Measurements from ENCODE around the gene SLC37A3. TPM values are rescaled to one million over a fixed set of nuclear protein-coding genes. Genes with fewer than 3 reads are reported as not detected.
A peak's percentile ranks its signal among the peaks of the same experiment; 100 is the strongest.

SLC37A3 gene
- total RNA-seq, 2 donors from 2014 or later = 25.8 to 38.8 TPM

DNA sequence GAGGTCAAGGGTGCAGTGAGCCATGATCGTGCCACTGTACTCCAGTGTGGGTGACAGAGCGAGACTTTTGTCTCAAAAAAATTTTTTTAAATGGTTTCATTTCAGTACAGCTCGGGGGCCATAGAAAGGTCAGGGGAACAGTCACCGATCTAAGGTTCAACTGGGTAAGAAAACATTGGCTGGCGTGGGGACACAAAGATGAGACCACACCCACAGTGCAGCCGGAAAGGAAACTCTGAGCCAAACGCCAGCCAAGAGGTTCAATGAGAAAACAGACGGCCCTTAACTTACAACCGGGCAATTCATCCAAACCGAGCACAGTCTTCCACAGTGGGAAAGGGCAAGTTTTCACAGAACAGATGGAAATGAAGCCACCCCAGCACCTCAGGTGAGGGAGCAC, 65.1 kb downstream of the SLC37A3 start:
- H3K9me3 ChIP-seq = no peaks in the 10 kb centered on the region
- no peak for TF ChIP-seq POLR2AphosphoS5 (IDR thresholded peaks at IDR 0.05)
- TF ChIP-seq, protein P1, sequence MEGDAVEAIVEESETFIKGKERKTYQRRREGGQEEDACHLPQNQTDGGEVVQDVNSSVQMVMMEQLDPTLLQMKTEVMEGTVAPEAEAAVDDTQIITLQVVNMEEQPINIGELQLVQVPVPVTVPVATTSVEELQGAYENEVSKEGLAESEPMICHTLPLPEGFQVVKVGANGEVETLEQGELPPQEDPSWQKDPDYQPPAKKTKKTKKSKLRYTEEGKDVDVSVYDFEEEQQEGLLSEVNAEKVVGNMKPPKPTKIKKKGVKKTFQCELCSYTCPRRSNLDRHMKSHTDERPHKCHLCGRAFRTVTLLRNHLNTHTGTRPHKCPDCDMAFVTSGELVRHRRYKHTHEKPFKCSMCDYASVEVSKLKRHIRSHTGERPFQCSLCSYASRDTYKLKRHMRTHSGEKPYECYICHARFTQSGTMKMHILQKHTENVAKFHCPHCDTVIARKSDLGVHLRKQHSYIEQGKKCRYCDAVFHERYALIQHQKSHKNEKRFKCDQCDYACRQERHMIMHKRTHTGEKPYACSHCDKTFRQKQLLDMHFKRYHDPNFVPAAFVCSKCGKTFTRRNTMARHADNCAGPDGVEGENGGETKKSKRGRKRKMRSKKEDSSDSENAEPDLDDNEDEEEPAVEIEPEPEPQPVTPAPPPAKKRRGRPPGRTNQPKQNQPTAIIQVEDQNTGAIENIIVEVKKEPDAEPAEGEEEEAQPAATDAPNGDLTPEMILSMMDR (IDR thresholded peaks at IDR 0.05) = no peak
- H3K4me1 ChIP-seq (replicated peaks) = no peaks in the 10 kb centered on the region
- WGBS = 66% methylated on average over 10 of the region's 10 CpGs
- no peaks in the 10 kb centered on the region for H3K36me3 ChIP-seq
- H3K27me3 ChIP-seq (replicated peaks; ENCODE audit: insufficient read depth) = no peaks in the 10 kb centered on the region
- H3K27ac ChIP-seq = no peak overlapping the region
- no peak overlapping the region for H3K4me3 ChIP-seq
- intact Hi-C loops (cut with DNase I) = no loop called here
- DNase-seq (ENCODE audit: low spot score) = no peak

- intact Hi-C loops (cut with DNase I) = no loop called here
- H3K9me3 ChIP-seq = no peaks in the 10 kb centered on the region
- no peaks in the 10 kb centered on the region for H3K27me3 ChIP-seq (replicated peaks; ENCODE audit: insufficient read depth)
- 86% methylated on average over 3 of the region's 3 CpGs for WGBS
- TF ChIP-seq POLR2A (IDR thresholded peaks at IDR 0.05) = no peak
- TF ChIP-seq, protein P1 (IDR thresholded peaks at IDR 0.05) = no peak
- TF ChIP-seq POLR2AphosphoS5 (IDR thresholded peaks at IDR 0.05) = no peak
- no peak overlapping the region for H3K4me3 ChIP-seq
- no peak overlapping the region for H3K27ac ChIP-seq
- no peaks in the 10 kb centered on the region for H3K4me1 ChIP-seq (replicated peaks)
- no peaks in the 10 kb centered on the region for H3K36me3 ChIP-seq
- no peak for DNase-seq (ENCODE audit: low spot score)
These were observed 67.7 kb downstream of the SLC37A3 start for GRCh38 chr7:140330595-140330994.

GRCh38 chr7:140330128-140330527, 68.2 kb downstream of the SLC37A3 start:
- Histone ChIP-seq H3K9me3 (no peaks in the 10 kb centered on the region), H3K27me3 (replicated peaks; ENCODE audit: insufficient read depth) (no peaks in the 10 kb centered on the region), H3K4me3 (no peak overlapping the region), H3K36me3 (no peaks in the 10 kb centered on the region), H3K27ac (no peak overlapping the region), H3K4me1 (replicated peaks) (no peaks in the 10 kb centered on the region)
- intact Hi-C loops (cut with DNase I) = no loop called here
- TF ChIP-seq, protein P1 (IDR thresholded peaks at IDR 0.05) = no peak
- TF ChIP-seq POLR2AphosphoS5 (IDR thresholded peaks at IDR 0.05) (no peak), POLR2A (IDR thresholded peaks at IDR 0.05) (no peak)
- 43% methylated on average over 13 of the region's 13 CpGs for WGBS
- no peak for DNase-seq (ENCODE audit: low spot score)

DNA sequence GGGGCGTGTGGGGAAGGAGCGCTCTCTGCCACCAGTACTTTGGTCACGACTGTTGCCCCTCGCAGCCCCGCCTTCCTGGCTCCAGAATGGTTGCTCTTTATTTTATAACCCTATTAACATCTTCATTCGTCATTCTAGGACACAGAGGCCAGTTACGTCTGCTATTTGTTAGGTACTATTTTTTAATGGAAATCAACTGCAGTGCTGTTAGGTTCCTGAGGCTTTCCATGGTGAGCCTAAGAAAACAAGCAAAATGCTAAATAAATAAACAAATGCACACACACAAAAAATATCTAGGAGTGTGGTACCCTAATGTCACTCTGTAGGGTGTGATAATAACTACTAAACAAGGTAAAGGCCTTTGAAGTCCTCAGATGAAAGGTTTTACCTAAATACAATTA, 71.1 kb downstream of the SLC37A3 start:
- H3K27ac ChIP-seq = peak overlapping the region in 1 of 2 donors; percentile 71
- 12% methylated on average over 6 of the region's 7 CpGs for WGBS

More for the DNA sequence above, 71.1 kb downstream of the SLC37A3 start:
- Histone ChIP-seq H3K4me3 (no peak overlapping the region), H3K36me3 (no peaks in the 10 kb centered on the region), H3K4me1 (replicated peaks) (no peaks in the 10 kb centered on the region), H3K9me3 (no peaks in the 10 kb centered on the region), H3K27me3 (replicated peaks; ENCODE audit: insufficient read depth) (no peaks in the 10 kb centered on the region)
- intact Hi-C loops (cut with DNase I) = loop anchor here (10.0 kb wide), 1 partner anchor 322 kb away; no protein-coding TSS in a partner anchor
- TF ChIP-seq POLR2AphosphoS5 (IDR thresholded peaks at IDR 0.05) (peak; percentile 44), POLR2A (IDR thresholded peaks at IDR 0.05) (no peak)
- TF ChIP-seq, protein P1 (IDR thresholded peaks at IDR 0.05) = no peak
- DNase-seq (ENCODE audit: low spot score) = peak; percentile 32
